ENCODE measurements around the gene SEMA4A. TPM values are rescaled to one million over a fixed set of nuclear protein-coding genes. Genes with fewer than 3 reads are reported as not detected.

SEMA4A gene
- total RNA-seq: 0.67 and 0.74 TPM in 2 replicates

GRCh38 chr1:156153362-156153761 is at the start of gene SEMA4A:
TSS of gene SEMA4A (plus strand) at chr1:156153585. CDS start at chr1:156154579, 994 bp downstream.

GRCh38 chr1:156114101-156114918 is 39.1 kb upstream of the SEMA4A start, which contains the start of gene LMNA:
TSS of gene LMNA (plus strand) at chr1:156114711. CDS start at chr1:156114919, 208 bp downstream.

GRCh38 chr1:156193488-156194299 is 40.3 kb downstream of the SEMA4A start, which contains the start of gene SLC25A44:
TSS of gene SLC25A44 (plus strand) at chr1:156194104. CDS start at chr1:156199848, 5,744 bp downstream.

GRCh38 chr1:156212833-156213643 is 59.7 kb downstream of the SEMA4A start, which contains the start of gene PMF1:
TSS of gene PMF1 (plus strand) at chr1:156213007. CDS start at chr1:156213016, 9 bp downstream.

Other genes starting within 250 kb of the SEMA4A start
- 7.9 and 12.2 TPM in 2 replicates for gene RIT1, start 242.2 kb upstream of the SEMA4A start, total RNA-seq
- gene KHDC4, start 219.2 kb upstream of the SEMA4A start, total RNA-seq: 16.5 and 22.6 TPM in 2 replicates
- gene RXFP4, start 211.9 kb upstream of the SEMA4A start, total RNA-seq: not detected in 2 replicates
- gene ARHGEF2, start 175.0 kb upstream of the SEMA4A start, total RNA-seq: 130 and 152 TPM in 2 replicates
- gene SSR2, start 132.6 kb upstream of the SEMA4A start, total RNA-seq: 431 and 503 TPM in 2 replicates
- 17.3 and 17.4 TPM in 2 replicates for gene UBQLN4, start 99.8 kb upstream of the SEMA4A start, total RNA-seq
- 80.4 and 88.7 TPM in 2 replicates for gene LAMTOR2, start 98.8 kb upstream of the SEMA4A start, total RNA-seq
- gene RAB25, start 92.4 kb upstream of the SEMA4A start, total RNA-seq: 0.15 TPM in 1 of 2 replicates, not detected in the other
- 5.1 and 6.2 TPM in 2 replicates for gene MEX3A, start 71.1 kb upstream of the SEMA4A start, total RNA-seq
- 888 and 901 TPM in 2 replicates for gene LMNA, start 38.9 kb upstream of the SEMA4A start, total RNA-seq
- 10.1 and 11.0 TPM in 2 replicates for gene SLC25A44, start 40.5 kb downstream of the SEMA4A start, total RNA-seq
- 78.7 and 84.4 TPM in 2 replicates for gene PMF1, start 59.4 kb downstream of the SEMA4A start, total RNA-seq
- 0.59 TPM in 1 of 2 replicates, not detected in the other for gene BGLAP, start 88.6 kb downstream of the SEMA4A start, total RNA-seq
- gene PAQR6, start 94.5 kb downstream of the SEMA4A start, total RNA-seq: 0.15 and 0.34 TPM in 2 replicates
- 32.3 and 33.0 TPM in 2 replicates for gene SMG5, start 129.2 kb downstream of the SEMA4A start, total RNA-seq
- gene TMEM79, start 130.7 kb downstream of the SEMA4A start, total RNA-seq: 1.8 and 2.5 TPM in 2 replicates
- gene GLMP, start 142.1 kb downstream of the SEMA4A start, total RNA-seq: 70.2 and 73.5 TPM in 2 replicates
- gene VHLL, start 145.7 kb downstream of the SEMA4A start, total RNA-seq: not detected in 2 replicates
- 360 and 366 TPM in 2 replicates for gene CCT3, start 184.7 kb downstream of the SEMA4A start, total RNA-seq
- gene TSACC, start 184.9 kb downstream of the SEMA4A start, total RNA-seq: 0.15 and 2.2 TPM in 2 replicates
- gene RHBG, start 215.6 kb downstream of the SEMA4A start, total RNA-seq: not detected in 2 replicates